ENCODE measurements around the gene DOCK1.

GRCh38 chr10:127344346-127344745 is 439.1 kb downstream of the DOCK1 start:
- TF ChIP-seq CTCF (conservative IDR thresholded peaks at IDR 0.05) (no peak), ZFX (IDR thresholded peaks at IDR 0.05) (no peak)

All from C4-2B (cell line).